KBM-7 (cell line): ENCODE measurements around the gene PITX2.
"Not testable (repeated sequence)": the region's sequence is repeated elsewhere in the genome, so short reads cannot be mapped to it uniquely, and the experiment has no call there.

Experiments used
- DNase-seq: peaks from one replicate; pipeline ENCODE4 v3.0.0-alpha.2; 2015
- in situ Hi-C: fragments of 300-500 bp; cut with MboI; formaldehyde crosslinking; loops from 2 replicates; pipeline ENCODE4 v1.14.3; 2020; ENCODE audit warnings: low sequenced_read_pairs, low pct_unique_long_range_greater_than_20kb, mixed read lengths

Gene PITX2

DNA sequence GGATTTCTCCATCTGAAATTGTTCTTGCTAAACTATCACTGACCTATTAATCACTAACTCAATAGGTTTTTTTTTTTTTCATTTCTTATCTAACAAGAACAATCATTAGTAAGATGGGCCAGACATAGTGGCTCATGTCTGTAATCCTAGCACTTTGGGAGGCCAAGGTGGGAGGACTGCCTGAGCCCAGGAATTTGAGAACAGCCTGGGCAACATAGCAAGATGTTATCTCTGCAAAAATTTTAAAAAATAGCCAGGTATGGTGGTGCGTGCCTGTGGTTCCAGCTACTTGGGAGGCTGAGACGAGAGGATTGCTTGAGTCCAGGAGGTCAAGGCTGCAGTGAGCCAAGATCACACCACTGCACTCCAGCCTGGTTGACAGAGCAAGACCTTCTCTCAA, 46.2 kb downstream of the PITX2 start:
- DNase-seq, in situ Hi-C loops: not testable (repeated sequence)
